Measurements from ENCODE around the gene RGL3.

GRCh38 chr19:11457831-11458230 is 38.7 kb upstream of the RGL3 start:
- TF ChIP-seq CTCF (IDR thresholded peaks at IDR 0.05 in 8 of 11, conservative IDR thresholded peaks at IDR 0.05 in 3 of 11) (no peak), POLR2A (IDR thresholded peaks at IDR 0.05) (no peak), POLR2AphosphoS5 (IDR thresholded peaks at IDR 0.05) (no peak)
